GM19351 (cell line): ENCODE results near the gene CHRND.

ENCODE experiments used
- ATAC-seq: cut with Tn5 transposase; IDR thresholded peaks from one replicate; pipeline ENCODE4 v1.9.1; 2021; ENCODE audit warnings: mild to moderate bottlenecking, moderate library complexity; ENCODE audit not compliant: unreplicated experiment

CHRND gene

DNA sequence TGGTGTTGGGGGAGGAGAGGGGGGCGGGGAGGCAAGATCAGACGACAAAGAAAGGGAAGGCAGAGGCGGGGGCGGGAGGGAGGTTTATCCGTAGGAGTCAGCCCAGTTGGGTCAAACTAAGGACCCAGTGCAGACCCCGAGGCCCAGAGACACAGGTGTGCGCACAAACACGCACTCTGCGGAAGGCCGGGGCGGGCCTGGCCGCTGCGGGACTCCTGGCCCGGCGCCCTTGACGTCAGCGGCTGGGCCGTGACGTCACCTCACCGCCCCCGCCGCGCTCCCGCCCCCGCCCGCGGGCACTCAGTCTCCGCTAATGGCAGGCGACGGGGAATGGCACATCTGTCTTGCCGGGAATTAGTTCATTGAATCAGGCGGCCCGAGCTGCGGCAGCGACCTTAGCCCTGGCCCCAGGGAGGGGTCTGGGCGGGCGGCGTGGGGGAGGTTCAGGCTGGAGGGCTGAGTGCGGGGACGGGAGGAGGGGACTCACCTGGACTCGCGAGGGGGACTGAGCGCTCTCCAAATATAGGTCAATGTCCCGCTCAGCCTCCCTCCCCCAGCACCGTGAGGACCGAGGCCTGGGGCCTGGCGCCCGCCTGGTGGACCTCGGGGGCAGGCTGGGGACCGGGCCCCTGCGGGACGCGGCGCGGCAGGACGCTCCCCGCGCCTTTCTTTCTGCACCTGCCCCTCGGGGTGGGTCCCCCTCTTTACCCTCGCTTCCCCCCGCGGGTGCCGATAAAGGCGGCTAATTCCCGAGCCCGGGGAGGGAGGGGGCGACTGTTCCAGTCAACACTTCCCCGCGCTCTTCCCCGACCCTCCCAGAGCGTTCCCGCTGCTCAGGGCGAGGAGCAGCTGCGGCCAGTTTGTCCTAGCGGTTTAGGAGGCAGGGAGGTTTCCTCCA lies 22.8 kb upstream of the CHRND start:
- ATAC-seq = no peak

DNA sequence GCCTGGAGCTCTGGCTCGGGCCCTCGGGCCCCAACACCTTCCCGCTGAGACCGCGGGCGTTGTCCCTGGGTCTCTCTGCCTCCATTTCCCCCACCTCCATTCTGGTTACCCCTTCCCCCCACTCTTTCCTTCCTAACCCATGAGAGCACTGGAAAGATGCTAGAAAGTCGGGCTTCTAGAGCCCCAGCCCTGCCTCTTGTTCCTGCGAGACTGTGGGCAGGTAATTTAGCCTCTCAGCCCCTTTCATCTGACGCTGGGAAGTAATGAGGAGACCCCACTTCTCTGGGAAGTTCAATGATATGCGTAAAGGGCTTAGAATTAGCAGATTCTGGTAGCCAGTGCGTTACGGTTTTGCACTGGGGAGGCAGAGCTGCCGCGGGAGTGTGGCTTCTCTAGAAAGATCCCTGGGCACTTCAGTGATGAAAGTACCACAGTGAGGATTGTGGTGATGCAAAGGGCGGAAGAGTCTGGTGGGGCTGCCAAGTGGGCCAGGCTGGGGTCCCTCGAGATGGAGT lies 22.1 kb upstream of the CHRND start:
- no peak for ATAC-seq

DNA sequence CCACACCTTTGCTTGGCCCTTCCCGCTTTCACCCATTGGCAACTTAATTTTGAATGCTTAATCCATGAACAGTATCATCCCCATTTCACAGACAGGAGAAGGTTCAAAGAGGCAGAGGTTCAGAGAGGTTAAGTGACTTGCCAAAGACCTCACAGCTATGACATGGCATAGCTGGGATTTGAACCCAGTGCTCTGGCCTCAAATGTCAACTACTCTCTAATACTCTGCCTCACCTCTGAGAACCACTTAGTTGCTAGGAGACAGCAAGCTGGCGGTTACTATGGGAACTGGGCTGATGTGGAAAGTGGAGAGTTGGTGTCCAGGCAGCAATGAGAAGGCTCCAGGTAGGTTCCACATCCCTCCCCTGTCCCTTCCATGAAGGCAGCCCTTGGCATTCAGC lies 21.5 kb upstream of the CHRND start:
- no peak for ATAC-seq

DNA sequence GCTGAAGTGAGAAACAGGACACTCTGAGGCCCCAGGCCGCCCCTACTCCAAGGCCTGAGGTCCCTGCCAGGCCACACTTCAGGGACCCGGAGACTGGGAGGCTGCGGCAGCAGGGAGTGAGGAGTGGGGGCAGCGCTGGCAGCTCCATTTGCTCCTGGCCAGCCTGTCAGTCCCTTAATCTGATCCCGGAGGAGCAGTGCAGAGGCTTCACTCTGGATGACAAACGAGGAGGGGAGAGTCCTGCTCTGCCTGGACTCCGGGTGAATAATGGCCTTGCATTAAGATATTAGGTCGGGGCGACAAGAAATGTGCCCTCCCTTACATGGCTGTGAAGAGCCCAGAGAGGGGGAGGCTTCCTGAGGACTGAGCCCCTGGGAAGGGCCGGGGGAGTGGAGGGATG lies 20.1 kb upstream of the CHRND start:
- no peak for ATAC-seq

DNA sequence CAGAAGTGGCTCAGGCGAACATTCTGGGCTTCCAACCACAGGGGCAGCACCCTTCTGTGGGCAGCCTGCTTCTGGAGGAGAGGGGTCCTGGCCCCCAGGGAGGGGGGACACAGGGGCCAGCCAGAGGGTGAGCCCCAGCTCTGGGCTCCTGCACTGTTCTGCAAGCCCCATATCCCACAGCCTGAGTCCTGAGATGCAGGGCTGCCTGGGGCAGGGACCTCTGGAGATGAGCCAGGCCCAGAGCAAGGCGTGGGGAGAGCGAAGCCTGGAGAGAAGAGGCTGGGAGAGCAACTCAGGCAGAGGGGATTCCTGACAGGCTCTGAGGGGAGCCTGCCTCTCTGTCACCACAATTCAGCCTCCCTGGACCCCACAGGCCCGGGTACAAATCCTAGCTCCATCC lies 19.3 kb upstream of the CHRND start:
- ATAC-seq = no peak

DNA sequence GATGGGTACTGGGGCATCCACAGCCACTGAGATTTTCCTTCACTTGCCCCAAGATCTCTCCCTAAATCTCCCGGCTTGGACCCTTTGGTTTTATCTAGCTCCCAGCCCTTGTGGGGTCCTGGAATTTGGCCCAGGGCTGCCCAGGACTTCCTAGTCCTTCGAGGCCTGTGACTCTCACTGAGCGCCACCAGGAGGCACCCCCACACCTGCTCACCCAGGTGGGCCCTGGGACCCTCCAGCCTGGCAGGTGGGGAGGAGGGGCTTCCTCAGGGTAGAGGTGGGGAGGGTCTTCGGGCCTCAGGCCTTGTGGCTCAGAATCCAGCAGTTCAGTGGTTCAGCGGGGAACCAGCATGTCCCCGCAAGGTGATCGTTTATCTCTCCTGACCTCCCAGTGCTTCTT lies 17.7 kb upstream of the CHRND start:
- no peak for ATAC-seq

DNA sequence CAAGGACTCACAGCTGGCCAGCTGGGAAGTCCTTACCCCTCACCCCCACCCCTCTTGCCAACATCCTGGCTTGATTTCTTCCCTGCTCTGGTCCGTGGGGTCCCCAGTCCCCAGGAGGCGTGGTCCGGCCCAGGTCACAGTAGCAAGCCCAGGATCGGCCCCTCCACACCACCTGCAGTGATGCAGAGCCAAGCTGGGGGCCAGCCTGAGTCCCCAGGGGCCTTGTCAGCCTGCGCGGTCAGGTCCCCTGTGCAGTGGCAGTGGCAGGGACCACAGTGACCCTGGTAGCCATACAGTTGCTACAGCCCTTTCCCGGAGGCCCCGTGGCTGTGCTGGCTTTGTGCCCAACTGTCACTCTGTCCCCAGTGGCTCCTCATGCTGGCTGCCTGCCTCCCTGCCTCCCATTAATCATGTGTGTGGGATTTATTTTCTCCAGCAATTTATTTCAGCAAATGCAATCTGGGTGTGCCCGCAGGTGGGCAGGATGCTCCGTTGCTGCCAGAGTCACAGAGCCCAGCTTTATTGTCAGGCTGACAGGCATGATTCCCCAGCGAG lies 14.5 kb upstream of the CHRND start:
- ATAC-seq = no peak

DNA sequence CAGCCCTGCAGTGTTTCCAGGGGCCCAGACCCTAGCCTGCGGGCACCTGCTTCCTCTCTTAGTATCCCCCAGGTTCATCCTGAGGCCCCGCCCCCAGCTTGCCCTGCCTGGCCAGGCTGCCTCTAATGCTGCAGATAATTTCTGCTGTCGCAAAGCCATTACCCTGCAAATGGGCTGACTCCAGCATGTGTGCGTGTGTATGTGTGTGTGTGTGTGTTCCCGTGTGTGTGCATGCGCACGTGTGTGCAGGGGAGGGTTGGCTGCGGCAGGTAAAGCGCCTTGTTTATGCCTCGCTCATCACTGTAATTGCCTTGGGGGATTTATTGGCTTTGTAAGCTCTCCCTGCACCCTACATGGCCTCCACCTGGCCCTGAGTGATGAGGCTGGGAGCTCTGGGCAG lies 13.4 kb upstream of the CHRND start:
- no peak for ATAC-seq

DNA sequence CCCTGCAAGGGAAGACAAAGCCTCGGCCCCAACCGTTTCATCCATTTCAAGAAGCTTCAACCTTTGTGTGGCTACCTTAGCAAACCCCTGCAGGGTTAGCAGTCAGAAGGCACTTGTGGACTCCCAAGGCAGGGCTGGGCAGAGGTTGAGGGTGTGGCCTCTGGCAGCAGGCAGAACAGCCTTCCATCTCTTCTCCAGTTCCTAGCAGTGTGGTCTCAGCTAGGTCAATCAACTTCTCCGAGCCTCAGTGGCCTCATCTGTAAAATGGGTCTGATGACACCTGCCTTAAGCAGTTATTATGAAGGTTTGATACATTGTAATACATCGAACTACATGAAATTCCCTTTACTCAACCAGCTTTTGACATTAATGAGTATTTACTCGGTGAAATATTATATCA lies 12.6 kb upstream of the CHRND start:
- no peak for ATAC-seq

DNA sequence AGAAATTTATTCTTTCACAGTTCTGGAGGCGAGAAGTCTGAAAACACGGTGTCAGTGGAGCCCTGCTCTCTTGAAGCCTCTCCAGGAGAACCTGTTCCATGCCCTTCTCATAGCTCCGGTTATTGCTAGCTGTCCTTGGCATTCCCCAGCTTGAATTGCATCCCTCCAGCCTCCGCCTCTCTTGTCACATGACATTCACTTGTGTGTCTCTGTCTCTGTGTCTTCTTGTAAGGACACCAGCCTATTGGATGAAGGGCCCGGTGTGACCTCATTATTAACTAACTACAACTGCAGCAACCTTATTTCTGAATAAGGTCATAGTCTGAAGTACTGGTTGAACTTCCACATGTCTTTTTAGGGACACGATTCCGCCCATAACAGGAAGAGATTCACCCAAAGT lies 10.3 kb upstream of the CHRND start:
- ATAC-seq = no peak

DNA sequence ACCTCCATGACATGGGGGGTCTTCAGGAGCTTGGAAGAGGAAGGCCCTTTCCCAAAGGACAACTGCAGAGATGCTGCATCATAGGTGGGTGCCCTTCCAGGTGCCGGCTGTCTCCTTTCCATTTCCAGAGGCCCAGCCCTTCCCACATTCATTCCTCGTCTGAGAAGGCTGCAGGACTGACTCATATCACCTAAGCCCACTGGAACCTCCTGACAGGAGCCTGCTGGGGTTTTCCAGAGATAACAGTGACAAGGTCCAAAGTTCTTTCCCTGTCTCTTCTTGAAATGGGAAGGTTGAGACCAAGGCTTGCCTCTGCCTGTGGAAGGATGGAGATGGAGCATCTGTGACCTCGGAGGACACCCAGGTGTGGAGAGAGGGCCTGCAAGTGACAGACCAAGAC lies 9.4 kb upstream of the CHRND start:
- ATAC-seq = no peak

DNA sequence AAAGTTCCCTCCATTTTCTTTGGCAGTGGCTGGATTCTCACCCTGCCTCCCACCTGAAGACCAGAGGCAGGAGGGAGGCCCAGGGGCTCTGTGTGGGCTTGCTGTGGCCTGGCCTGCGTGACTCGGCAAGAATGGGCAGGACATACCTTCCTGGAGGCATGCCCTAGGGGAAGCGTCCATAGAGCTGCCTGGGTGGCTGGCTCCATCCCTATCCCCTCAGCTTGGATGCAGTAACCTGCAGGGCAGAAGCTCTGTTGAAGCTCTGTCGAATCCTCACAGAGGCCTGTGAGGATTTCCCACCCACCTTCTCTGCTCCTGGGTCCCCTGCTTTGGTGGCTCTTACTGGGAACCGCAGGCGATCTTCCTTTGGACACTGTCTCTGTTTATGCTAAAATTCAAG lies 7.1 kb upstream of the CHRND start:
- ATAC-seq = no peak

DNA sequence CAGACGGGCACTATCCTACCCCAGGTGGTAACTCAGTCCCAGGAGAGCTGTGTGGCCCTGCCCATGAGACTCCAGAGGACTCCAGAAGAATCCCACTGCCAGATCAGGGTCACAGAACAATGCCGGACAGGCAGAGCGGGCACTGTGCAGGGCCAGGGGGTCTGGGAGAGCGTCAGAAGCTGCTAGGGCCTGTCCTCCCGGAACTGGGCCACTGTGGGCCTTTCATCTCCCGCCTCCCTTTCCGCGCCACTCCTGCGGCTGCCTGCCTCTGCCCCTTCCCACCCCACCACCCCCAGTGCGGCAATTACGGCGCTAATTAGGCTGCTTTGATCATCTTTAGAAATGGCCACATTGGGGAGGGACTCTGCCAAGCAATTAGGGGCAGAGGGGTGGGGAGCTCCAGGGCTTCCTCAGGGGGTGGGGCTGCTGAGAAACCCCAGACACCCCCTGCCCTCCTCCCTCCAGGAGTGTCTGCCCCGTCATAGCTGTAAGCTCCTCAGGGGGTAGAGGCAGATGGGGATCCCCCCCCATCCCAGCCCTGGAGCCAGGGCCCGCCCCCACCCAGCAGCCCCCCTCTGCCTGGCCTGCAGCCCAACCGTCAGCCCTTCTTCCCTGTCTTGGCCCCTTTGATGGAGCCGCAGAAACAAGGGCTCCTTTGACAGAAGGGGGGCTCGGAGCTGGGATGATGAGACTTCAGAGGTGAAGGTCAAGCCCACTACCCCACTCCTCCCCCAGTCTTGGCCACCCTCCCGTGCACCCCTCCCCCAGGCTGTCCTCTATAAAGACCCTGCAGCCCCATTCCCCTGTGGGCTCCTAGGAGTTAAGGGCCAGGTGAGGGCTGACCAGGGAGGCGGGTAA lies 6.2 kb upstream of the CHRND start, which contains the start of gene PRSS56:
Gene PRSS56 (plus strand): TSS at position 808 of the 858 bp plus-strand sequence. CDS start 211 bp downstream, outside the sequence.
- no peak for ATAC-seq

DNA sequence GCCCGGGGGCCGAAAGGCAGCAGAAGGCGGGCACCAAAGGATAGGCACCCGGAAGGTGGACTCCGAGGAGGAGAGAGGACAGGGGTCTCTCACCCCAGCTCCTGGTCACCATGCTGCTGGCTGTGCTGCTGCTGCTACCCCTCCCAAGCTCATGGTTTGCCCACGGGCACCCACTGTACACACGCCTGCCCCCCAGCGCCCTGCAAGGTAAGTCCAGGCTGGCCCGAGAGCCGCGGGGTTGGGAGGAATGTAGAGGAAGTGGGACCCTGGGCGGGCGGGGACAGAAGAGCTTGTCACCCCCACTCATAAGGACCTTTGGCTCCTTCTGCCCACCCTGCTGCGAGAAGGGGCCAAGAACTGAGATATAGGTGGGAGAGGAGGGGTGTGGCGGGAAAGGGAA lies 5.5 kb upstream of the CHRND start:
- no peak for ATAC-seq

DNA sequence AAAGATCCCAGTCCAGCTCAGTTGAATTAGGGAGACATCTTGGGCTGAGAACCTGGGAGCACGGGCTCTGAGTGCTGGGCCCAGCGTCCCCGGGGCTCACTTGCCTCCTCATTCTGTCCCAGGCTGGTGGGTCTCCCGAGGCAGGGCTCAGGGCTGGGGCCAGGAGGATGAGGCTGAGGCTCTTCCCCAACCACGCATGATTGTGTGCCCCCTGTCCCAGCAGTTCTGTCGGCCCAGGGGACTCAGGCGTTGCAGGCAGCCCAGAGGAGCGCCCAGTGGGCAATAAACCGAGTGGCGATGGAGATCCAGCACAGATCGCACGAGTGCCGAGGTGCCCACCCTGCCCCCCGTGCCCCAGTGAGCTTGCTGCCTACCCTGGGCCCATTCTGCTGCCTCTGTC lies 4.9 kb upstream of the CHRND start:
- ATAC-seq = no peak

DNA sequence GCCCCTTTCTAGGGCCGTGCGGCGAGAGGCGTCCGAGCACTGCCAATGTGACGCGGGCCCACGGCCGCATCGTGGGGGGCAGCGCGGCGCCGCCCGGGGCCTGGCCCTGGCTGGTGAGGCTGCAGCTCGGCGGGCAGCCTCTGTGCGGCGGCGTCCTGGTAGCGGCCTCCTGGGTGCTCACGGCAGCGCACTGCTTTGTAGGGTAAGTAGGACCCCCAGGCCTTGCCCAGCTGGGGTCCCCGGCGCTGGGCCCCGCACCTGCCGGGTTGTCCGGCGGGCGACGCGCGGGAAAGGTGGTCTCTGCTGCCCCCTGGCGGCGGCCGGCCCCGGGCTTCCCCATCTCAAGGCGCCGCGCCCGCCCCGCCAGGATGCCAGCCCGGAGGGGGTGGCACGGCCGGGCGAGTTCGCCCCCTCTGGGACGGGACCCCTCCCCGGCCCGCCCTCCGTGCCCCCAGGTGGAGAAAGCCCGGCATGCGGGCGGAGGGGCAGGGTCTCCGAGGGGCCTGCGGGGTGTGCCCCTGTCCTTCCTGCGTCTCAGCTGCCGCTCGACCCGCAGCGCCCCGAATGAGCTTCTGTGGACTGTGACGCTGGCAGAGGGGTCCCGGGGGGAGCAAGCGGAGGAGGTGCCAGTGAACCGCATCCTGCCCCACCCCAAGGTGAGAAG lies 3.9 kb upstream of the CHRND start:
- peak; percentile 45 for ATAC-seq

DNA sequence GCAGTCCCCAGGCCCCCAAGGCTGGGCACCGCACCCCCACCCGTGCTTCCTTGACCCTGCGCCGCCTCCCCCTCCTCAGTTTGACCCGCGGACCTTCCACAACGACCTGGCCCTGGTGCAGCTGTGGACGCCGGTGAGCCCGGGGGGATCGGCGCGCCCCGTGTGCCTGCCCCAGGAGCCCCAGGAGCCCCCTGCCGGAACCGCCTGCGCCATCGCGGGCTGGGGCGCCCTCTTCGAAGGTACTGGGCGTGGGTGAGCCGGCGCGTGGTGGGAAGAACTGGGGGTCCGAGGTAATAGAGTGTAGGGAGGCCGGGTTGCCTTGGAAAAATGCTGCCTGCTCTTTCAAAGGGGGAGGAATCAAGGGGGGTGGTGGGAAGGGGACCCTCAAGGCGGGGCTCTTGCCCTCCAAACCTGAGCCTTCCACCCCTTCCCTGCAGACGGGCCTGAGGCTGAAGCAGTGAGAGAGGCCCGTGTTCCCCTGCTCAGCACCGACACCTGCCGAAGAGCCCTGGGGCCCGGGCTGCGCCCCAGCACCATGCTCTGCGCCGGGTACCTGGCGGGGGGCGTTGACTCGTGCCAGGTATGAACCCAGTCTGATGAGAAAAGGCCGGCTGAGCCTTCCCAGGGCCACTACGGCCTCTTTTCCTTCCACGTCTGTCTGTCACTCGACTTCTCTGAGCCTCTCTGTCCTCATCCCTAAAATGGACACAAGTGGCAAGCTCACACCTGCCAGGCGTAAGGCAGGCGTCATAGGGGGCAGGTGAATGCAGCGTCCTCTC lies 3.1 kb upstream of the CHRND start:
- no peak for ATAC-seq

DNA sequence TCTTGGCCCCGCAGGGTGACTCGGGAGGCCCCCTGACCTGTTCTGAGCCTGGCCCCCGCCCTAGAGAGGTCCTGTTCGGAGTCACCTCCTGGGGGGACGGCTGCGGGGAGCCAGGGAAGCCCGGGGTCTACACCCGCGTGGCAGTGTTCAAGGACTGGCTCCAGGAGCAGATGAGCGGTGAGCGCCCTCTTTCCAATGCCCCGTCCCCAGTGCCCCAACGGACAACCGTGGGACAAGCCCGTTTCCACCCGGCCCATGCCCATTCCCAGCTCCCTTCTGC lies 2.6 kb upstream of the CHRND start:
- no peak for ATAC-seq

DNA sequence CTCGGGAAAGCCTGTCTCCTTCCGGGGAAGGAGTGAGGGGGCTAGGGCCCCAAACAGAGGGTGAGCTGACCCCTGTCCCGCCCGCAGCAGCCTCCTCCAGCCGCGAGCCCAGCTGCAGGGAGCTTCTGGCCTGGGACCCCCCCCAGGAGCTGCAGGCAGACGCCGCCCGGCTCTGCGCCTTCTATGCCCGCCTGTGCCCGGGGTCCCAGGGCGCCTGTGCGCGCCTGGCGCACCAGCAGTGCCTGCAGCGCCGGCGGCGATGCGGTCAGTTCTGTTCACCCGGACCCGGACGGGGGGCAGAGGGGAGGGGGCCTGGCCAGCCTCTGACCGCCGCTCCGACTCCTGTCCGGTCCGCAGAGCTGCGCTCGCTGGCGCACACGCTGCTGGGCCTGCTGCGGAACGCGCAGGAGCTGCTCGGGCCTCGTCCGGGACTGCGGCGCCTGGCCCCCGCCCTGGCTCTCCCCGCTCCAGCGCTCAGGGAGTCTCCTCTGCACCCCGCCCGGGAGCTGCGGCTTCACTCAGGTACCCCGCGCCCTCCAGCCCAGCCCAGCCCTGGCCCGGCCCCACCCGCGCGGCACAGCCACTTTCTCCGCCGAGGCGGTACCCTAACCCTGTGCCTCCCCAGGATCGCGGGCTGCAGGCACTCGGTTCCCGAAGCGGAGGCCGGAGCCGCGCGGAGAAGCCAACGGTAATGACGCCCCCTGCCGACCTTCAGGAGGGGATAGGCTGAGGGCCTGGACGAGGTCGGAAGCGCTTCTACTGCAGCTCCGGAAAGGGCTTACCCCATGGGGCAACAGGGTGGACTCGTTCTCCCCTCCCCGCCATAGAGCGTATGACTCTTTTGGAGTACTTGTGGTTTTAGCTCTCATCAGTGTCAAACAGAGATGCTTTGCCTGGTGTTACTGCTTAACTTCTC lies 2.0 kb upstream of the CHRND start:
- ATAC-seq = no peak
